WTC11 (cell line): ENCODE results near the gene OST4. TPM values are rescaled to one million over a fixed set of nuclear protein-coding genes. Genes with fewer than 3 reads are reported as not detected.

Experiments used
- ATAC-seq: fragments of 200-7000 bp; cut with Tn5 transposase; 2 replicates; pipeline ENCODE4 v1.10.0; 2021; ENCODE audit warnings: mild to moderate bottlenecking, moderate library complexity
- CTCF ChIA-PET: fragments of 300-600 bp; sonication (Branson Sonifier 250); formaldehyde crosslinking; loops from one replicate; lab custom pipeline; 2021; ENCODE audit warnings: antibody characterized with exemption; lab: Charles Lee
- POLR2A ChIA-PET: fragments of 350-600 bp; sonication (Branson Sonifier 250); formaldehyde crosslinking; loops from one replicate; lab custom pipeline; 2021; ENCODE audit warnings: antibody characterized with exemption; lab: Charles Lee
- DNase-seq: peaks from one replicate; pipeline ENCODE4 v3.0.0; 2021; ENCODE audit warnings: low spot score
- H3K27ac Mint-ChIP-seq: 2 replicates; pipeline ENCODE4 v1.8.0; 2021; ENCODE audit warnings: mixed read lengths
- H3K27me3 Mint-ChIP-seq: 2 replicates; pipeline ENCODE4 v1.8.0; 2021; ENCODE audit warnings: low read depth, mild to moderate bottlenecking, moderate library complexity, mixed read lengths
- H3K36me3 Mint-ChIP-seq: 2 replicates; pipeline ENCODE4 v1.8.0; 2021; ENCODE audit warnings: mixed read lengths
- H3K4me1 Mint-ChIP-seq: 2 replicates; pipeline ENCODE4 v1.8.0; 2022; ENCODE audit warnings: mixed read lengths
- H3K4me3 Mint-ChIP-seq: 2 replicates; pipeline ENCODE4 v1.8.0; 2021; ENCODE audit warnings: mild to moderate bottlenecking, moderate library complexity, mixed read lengths
- H3K9me3 Mint-ChIP-seq: 2 replicates; pipeline ENCODE4 v1.8.0; 2021; ENCODE audit warnings: mixed read lengths
- CREM ChIP-seq: sonication (generic); formaldehyde crosslinking; IDR thresholded peaks from 2 replicates; pipeline ENCODE4 v1.8.1; 2022; ENCODE audit warnings: mild to moderate bottlenecking, missing genetic modification reagents, moderate library complexity
- EMX1 ChIP-seq: fragments of 250-450 bp; sonication (Bioruptor Pico); IDR thresholded peaks from 2 replicates; pipeline ENCODE4 v1.8.0; 2021; ENCODE audit warnings: mild to moderate bottlenecking
- ERG ChIP-seq: fragments of 250-450 bp; sonication (Bioruptor Pico); IDR thresholded peaks from 2 replicates; pipeline ENCODE4 v1.8.0; 2021; ENCODE audit warnings: mild to moderate bottlenecking
- FOXP1 ChIP-seq: sonication (generic); formaldehyde crosslinking; IDR thresholded peaks from 2 replicates; pipeline ENCODE4 v1.8.0; 2022; ENCODE audit warnings: missing genetic modification reagents, mild to moderate bottlenecking, moderate library complexity, borderline replicate concordance
- HMGA2 ChIP-seq: fragments of 250-450 bp; sonication (Bioruptor Pico); IDR thresholded peaks from 2 replicates; pipeline ENCODE4 v1.4.0; 2021; ENCODE audit warnings: mild to moderate bottlenecking, moderate library complexity
- IRF1 ChIP-seq: sonication (generic); formaldehyde crosslinking; IDR thresholded peaks from 2 replicates; pipeline ENCODE4 v1.8.0; 2023; ENCODE audit warnings: missing genetic modification reagents
- MYBL2 ChIP-seq: sonication (generic); formaldehyde crosslinking; IDR thresholded peaks from 2 replicates; pipeline ENCODE4 v1.8.1; 2023; ENCODE audit warnings: mild to moderate bottlenecking, moderate library complexity, missing genetic modification reagents
- NFATC4 ChIP-seq: fragments of 250-450 bp; sonication (Bioruptor Pico); IDR thresholded peaks from 2 replicates; pipeline ENCODE4 v1.9.0; 2021; ENCODE audit warnings: mild to moderate bottlenecking
- NR2C2 ChIP-seq: sonication (generic); formaldehyde crosslinking; IDR thresholded peaks from 2 replicates; pipeline ENCODE4 v1.8.0; 2022; ENCODE audit warnings: mild to moderate bottlenecking, missing genetic modification reagents
- RORB ChIP-seq: fragments of 250-450 bp; sonication (Bioruptor Pico); IDR thresholded peaks from 2 replicates; pipeline ENCODE4 v1.9.0; 2021; ENCODE audit warnings: mild to moderate bottlenecking
- SMAD4 ChIP-seq: sonication (generic); formaldehyde crosslinking; IDR thresholded peaks from 2 replicates; pipeline ENCODE4 v1.8.0; 2022; ENCODE audit warnings: mild to moderate bottlenecking, missing genetic modification reagents
- SOX15 ChIP-seq: fragments of 250-450 bp; sonication (Bioruptor Pico); IDR thresholded peaks from 2 replicates; pipeline ENCODE4 v1.9.0; 2021; ENCODE audit warnings: mild to moderate bottlenecking
- TCF7 ChIP-seq: sonication (generic); formaldehyde crosslinking; IDR thresholded peaks from 2 replicates; pipeline ENCODE4 v1.8.0; 2022; ENCODE audit warnings: mild to moderate bottlenecking, low read depth, missing genetic modification reagents, moderate library complexity
- TEAD1 ChIP-seq: sonication (generic); formaldehyde crosslinking; IDR thresholded peaks from 2 replicates; pipeline ENCODE4 v1.8.0; 2022; ENCODE audit warnings: mild to moderate bottlenecking, missing genetic modification reagents
- ZBTB21 ChIP-seq: sonication (generic); formaldehyde crosslinking; IDR thresholded peaks from 2 replicates; pipeline ENCODE4 v1.8.1; 2023; ENCODE audit warnings: mild to moderate bottlenecking, missing genetic modification reagents, borderline replicate concordance
- ZNF232 ChIP-seq: sonication (generic); formaldehyde crosslinking; IDR thresholded peaks from 2 replicates; pipeline ENCODE4 v1.8.0; 2022; ENCODE audit warnings: mild to moderate bottlenecking, missing genetic modification reagents
- ZNF317 ChIP-seq: sonication (generic); formaldehyde crosslinking; IDR thresholded peaks from 2 replicates; pipeline ENCODE4 v1.8.1; 2023; ENCODE audit warnings: low read depth, mild to moderate bottlenecking, moderate library complexity, missing genetic modification reagents, borderline replicate concordance
- ZNF416 ChIP-seq: fragments of 250-450 bp; sonication (Bioruptor Pico); IDR thresholded peaks from 2 replicates; pipeline ENCODE4 v1.9.0; 2021; ENCODE audit warnings: mild to moderate bottlenecking, inconsistent platforms
- ZNF425 ChIP-seq: fragments of 250-450 bp; sonication (Bioruptor Pico); conservative IDR thresholded peaks from 2 replicates; pipeline ENCODE4 v1.9.0; 2021; ENCODE audit warnings: mild to moderate bottlenecking
- ZNF671 ChIP-seq: fragments of 250-450 bp; sonication (Bioruptor Pico); IDR thresholded peaks from 2 replicates; pipeline ENCODE4 v1.8.0; 2021; ENCODE audit warnings: mild to moderate bottlenecking
- total RNA-seq: library from RNA; stranded (reverse); gene quantifications from 3 replicates; pipeline ENCODE4 v1.2.3, GENCODE V29; 2021
- TF ChIP-seq, protein P1 (sequence below): sonication (generic); formaldehyde crosslinking; IDR thresholded peaks from 2 replicates; pipeline ENCODE4 v1.8.0; 2022; ENCODE audit warnings: missing genetic modification reagents
- TF ChIP-seq, protein P2 (sequence below): sonication (generic); formaldehyde crosslinking; conservative IDR thresholded peaks from 2 replicates; pipeline ENCODE4 v1.8.1; 2022; ENCODE audit warnings: mild to moderate bottlenecking, missing genetic modification reagents
- TF ChIP-seq, protein P3 (sequence below): sonication (generic); formaldehyde crosslinking; IDR thresholded peaks from 2 replicates; pipeline ENCODE4 v1.8.1; 2023; ENCODE audit warnings: mild to moderate bottlenecking, moderate library complexity, missing genetic modification reagents

OST4 gene
- total RNA-seq, 1 experiment from 2014 or later: 210 TPM

DNA sequence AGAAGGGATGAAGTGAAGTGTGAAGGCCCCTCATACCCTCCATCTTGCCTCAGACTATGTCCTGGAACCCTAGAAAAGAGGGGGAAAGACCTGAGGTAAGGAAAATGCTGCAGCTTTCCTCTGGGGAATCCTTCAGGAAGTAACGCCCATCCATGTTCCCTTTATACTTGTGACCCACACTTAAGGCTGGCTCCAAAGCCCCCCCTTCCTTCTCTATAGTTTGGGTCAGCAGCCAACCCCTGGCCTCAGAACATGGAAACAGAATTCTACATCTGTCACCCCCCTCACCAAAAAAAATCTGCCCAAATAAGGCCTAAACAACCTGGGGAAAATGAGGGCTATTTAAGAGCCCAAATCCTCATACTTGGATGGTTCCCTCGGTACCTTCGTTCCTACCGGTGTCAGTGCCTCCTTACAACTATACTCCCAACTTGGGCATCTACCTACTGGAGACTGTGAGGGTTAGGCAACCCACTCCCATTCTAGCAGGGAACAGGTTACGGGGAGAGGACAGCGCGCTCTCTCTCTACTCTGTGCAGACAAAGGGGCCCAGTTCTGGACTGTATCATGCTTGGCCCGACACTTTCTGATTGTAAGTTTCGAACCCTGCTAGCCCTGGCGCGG lies 689 bp downstream of the OST4 start (continued):
- TF ChIP-seq, protein P1, sequence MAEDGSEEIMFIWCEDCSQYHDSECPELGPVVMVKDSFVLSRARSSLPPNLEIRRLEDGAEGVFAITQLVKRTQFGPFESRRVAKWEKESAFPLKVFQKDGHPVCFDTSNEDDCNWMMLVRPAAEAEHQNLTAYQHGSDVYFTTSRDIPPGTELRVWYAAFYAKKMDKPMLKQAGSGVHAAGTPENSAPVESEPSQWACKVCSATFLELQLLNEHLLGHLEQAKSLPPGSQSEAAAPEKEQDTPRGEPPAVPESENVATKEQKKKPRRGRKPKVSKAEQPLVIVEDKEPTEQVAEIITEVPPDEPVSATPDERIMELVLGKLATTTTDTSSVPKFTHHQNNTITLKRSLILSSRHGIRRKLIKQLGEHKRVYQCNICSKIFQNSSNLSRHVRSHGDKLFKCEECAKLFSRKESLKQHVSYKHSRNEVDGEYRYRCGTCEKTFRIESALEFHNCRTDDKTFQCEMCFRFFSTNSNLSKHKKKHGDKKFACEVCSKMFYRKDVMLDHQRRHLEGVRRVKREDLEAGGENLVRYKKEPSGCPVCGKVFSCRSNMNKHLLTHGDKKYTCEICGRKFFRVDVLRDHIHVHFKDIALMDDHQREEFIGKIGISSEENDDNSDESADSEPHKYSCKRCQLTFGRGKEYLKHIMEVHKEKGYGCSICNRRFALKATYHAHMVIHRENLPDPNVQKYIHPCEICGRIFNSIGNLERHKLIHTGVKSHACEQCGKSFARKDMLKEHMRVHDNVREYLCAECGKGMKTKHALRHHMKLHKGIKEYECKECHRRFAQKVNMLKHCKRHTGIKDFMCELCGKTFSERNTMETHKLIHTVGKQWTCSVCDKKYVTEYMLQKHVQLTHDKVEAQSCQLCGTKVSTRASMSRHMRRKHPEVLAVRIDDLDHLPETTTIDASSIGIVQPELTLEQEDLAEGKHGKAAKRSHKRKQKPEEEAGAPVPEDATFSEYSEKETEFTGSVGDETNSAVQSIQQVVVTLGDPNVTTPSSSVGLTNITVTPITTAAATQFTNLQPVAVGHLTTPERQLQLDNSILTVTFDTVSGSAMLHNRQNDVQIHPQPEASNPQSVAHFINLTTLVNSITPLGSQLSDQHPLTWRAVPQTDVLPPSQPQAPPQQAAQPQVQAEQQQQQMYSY (CRISPR knock-in tag): no peak
- TF ChIP-seq TEAD1 (CRISPR knock-in tag) (no peak), ZNF425 (CRISPR knock-in tag) (no peak), HMGA2 (CRISPR knock-in tag) (no peak), RORB (CRISPR knock-in tag) (no peak), SMAD4 (no peak), ZNF416 (CRISPR knock-in tag) (no peak)

GRCh38 chr2:27069961-27070618 lies 1.4 kb downstream of the OST4 start:
- Mint-ChIP-seq H3K4me1 (peaks cover 11% of the 10 kb centered on the region), H3K27ac (no peak overlapping the region), H3K4me3 (peak overlapping the region; percentile 98), H3K36me3 (peaks cover 36% of the 10 kb centered on the region), H3K9me3 (no peaks in the 10 kb centered on the region), H3K27me3 (no peaks in the 10 kb centered on the region; the same call in 1 of the 2 replicates)
- ATAC-seq (no peak), DNase-seq (no peak)
- no peak for TF ChIP-seq RORB (CRISPR knock-in tag)
- no peak for TF ChIP-seq SOX15
- no peak for TF ChIP-seq EMX1 (CRISPR knock-in tag)
- TF ChIP-seq, protein P2, sequence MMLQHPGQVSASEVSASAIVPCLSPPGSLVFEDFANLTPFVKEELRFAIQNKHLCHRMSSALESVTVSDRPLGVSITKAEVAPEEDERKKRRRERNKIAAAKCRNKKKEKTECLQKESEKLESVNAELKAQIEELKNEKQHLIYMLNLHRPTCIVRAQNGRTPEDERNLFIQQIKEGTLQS (CRISPR knock-in tag): no peak
- no peak for TF ChIP-seq CREM (CRISPR knock-in tag)
- TF ChIP-seq NR2C2 (CRISPR knock-in tag): no peak
- TF ChIP-seq HMGA2 (CRISPR knock-in tag): no peak
- TF ChIP-seq ZBTB21 (CRISPR knock-in tag): no peak
- no peak for TF ChIP-seq IRF1 (CRISPR knock-in tag)
- CTCF ChIA-PET: interaction anchor here (3.4 kb wide), 1 partner anchor 19 kb away, joined by 17 read pairs; the partner anchor contains the start of gene AGBL5
- POLR2A ChIA-PET: no interaction called here

GRCh38 chr2:27069436-27069835 lies 2.0 kb downstream of the OST4 start:
- ChIA-PET POLR2A (interaction anchor here (1.5 kb wide), 1 partner anchor 18 kb away, joined by 3 read pairs; the partner anchor contains the start of gene AGBL5), CTCF (no interaction called here)
- DNase-seq (no peak), ATAC-seq (no peak)
- Mint-ChIP-seq H3K9me3 (no peaks in the 10 kb centered on the region), H3K27ac (no peak overlapping the region; the same call in 1 of the 2 replicates), H3K4me1 (peaks cover 11% of the 10 kb centered on the region), H3K27me3 (no peaks in the 10 kb centered on the region; the same call in 1 of the 2 replicates), H3K36me3 (peaks cover 36% of the 10 kb centered on the region), H3K4me3 (no peak overlapping the region; the same call in none of the 2 replicates)
- TF ChIP-seq ZNF317: no peak
- TF ChIP-seq ZNF232 (CRISPR knock-in tag): no peak
- TF ChIP-seq IRF1 (CRISPR knock-in tag): no peak
- TF ChIP-seq, protein P3, sequence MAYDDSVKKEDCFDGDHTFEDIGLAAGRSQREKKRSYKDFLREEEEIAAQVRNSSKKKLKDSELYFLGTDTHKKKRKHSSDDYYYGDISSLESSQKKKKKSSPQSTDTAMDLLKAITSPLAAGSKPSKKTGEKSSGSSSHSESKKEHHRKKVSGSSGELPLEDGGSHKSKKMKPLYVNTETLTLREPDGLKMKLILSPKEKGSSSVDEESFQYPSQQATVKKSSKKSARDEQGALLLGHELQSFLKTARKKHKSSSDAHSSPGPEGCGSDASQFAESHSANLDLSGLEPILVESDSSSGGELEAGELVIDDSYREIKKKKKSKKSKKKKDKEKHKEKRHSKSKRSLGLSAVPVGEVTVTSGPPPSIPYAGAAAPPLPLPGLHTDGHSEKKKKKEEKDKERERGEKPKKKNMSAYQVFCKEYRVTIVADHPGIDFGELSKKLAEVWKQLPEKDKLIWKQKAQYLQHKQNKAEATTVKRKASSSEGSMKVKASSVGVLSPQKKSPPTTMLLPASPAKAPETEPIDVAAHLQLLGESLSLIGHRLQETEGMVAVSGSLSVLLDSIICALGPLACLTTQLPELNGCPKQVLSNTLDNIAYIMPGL (CRISPR knock-in tag): no peak
- no peak for TF ChIP-seq NFATC4 (CRISPR knock-in tag)
- TF ChIP-seq ERG (CRISPR knock-in tag): no peak
- no peak for TF ChIP-seq MYBL2 (CRISPR knock-in tag)
- TF ChIP-seq TCF7 (CRISPR knock-in tag): no peak
- TF ChIP-seq FOXP1 (CRISPR knock-in tag): no peak
- TF ChIP-seq ZNF671 (CRISPR knock-in tag): no peak
